SK-MEL-5 (cell line): ENCODE measurements around the gene PLOD2. TPM values are rescaled to one million over a fixed set of nuclear protein-coding genes. Genes with fewer than 3 reads are reported as not detected.

ENCODE experiments used
- DNase-seq: peaks from one replicate; pipeline ENCODE4 v3.0.0-alpha.2; 2016; ENCODE audit warnings: low read depth, low spot score
- in situ Hi-C: cut with HindIII; loops from 2 replicates; pipeline ENCODE4 v1.10.0; 2016; ENCODE audit warnings: low sequenced_read_pairs, high pct_unique_total_duplicates, low pct_unique_long_range_greater_than_20kb
- total RNA-seq: library from RNA; depleted of rRNA; stranded (reverse); fragments of >200 nt; shearing (Covaris generic); gene quantifications from 2 replicates; pipeline ENCODE4 v1.2.3, GENCODE V29; 2014

The PLOD2 gene
- total RNA-seq, 1 experiment from 2014 or later = 37.7 TPM

- no peak for DNase-seq
- in situ Hi-C loops = loop anchor here (25.0 kb wide), 1 partner anchor 115 kb away; no protein-coding TSS in a partner anchor
Measured at GRCh38 chr3:146177072-146177471, 16.1 kb upstream of the PLOD2 start.

GRCh38 chr3:146172586-146172985, 11.6 kb upstream of the PLOD2 start:
- in situ Hi-C loops = no loop called here
- DNase-seq = no peak

- DNase-seq = no peak
- in situ Hi-C loops = no loop called here
Measured at GRCh38 chr3:146170591-146170990, 9.6 kb upstream of the PLOD2 start.

GRCh38 chr3:146169891-146170290, 8.9 kb upstream of the PLOD2 start:
- in situ Hi-C loops = no loop called here
- DNase-seq = no peak

GRCh38 chr3:146166826-146167225, 5.8 kb upstream of the PLOD2 start:
- no peak for DNase-seq
- in situ Hi-C loops = no loop called here

GRCh38 chr3:146166415-146166821, 5.4 kb upstream of the PLOD2 start:
- in situ Hi-C loops = no loop called here
- no peak for DNase-seq

- in situ Hi-C loops = no loop called here
- no peak for DNase-seq
Measured at GRCh38 chr3:146165877-146166276, 4.9 kb upstream of the PLOD2 start.

GRCh38 chr3:146164971-146165769, 4.2 kb upstream of the PLOD2 start:
- DNase-seq = no peak
- in situ Hi-C loops = no loop called here

- in situ Hi-C loops = no loop called here
- DNase-seq = no peak
Measured at GRCh38 chr3:146164506-146164905, 3.5 kb upstream of the PLOD2 start.

GRCh38 chr3:146164071-146164470, 3.1 kb upstream of the PLOD2 start:
- in situ Hi-C loops = no loop called here
- DNase-seq = no peak

- in situ Hi-C loops = no loop called here
- DNase-seq = peak; percentile 14
Measured at GRCh38 chr3:146163584-146163983, 2.6 kb upstream of the PLOD2 start.

- no peak for DNase-seq
Measured at GRCh38 chr3:146162561-146162960, 1.6 kb upstream of the PLOD2 start.

GRCh38 chr3:146161663-146162002, 649 bp upstream of the PLOD2 start:
- in situ Hi-C loops = no loop called here
- DNase-seq = no peak

More at GRCh38 chr3:146162561-146162960, 1.6 kb upstream of the PLOD2 start:
- in situ Hi-C loops = no loop called here

GRCh38 chr3:146160321-146160963, 542 bp downstream of the PLOD2 start:
- peak; percentile 79 for DNase-seq
- in situ Hi-C loops = no loop called here

GRCh38 chr3:146159616-146160320, 1.2 kb downstream of the PLOD2 start:
- DNase-seq = peak; percentile 65
- in situ Hi-C loops = no loop called here

GRCh38 chr3:146159037-146159436, 1.9 kb downstream of the PLOD2 start:
- in situ Hi-C loops = no loop called here
- no peak for DNase-seq

GRCh38 chr3:146157325-146158060, 3.5 kb downstream of the PLOD2 start:
- in situ Hi-C loops = no loop called here
- DNase-seq = no peak
